HG02840 (cell line): ENCODE results near the gene VAV1.
"Not testable (repeated sequence)": the region's sequence is repeated elsewhere in the genome, so short reads cannot be mapped to it uniquely, and the experiment has no call there.

ENCODE experiments used
- ATAC-seq: cut with Tn5 transposase; IDR thresholded peaks from one replicate; pipeline ENCODE4 v1.9.1; 2021; ENCODE audit warnings: mild to moderate bottlenecking, moderate library complexity, moderate number of reproducible peaks; ENCODE audit not compliant: unreplicated experiment, low FRiP score

VAV1 gene

GRCh38 chr19:6736917-6737283 lies 35.6 kb upstream of the VAV1 start:
- ATAC-seq: no peak

DNA sequence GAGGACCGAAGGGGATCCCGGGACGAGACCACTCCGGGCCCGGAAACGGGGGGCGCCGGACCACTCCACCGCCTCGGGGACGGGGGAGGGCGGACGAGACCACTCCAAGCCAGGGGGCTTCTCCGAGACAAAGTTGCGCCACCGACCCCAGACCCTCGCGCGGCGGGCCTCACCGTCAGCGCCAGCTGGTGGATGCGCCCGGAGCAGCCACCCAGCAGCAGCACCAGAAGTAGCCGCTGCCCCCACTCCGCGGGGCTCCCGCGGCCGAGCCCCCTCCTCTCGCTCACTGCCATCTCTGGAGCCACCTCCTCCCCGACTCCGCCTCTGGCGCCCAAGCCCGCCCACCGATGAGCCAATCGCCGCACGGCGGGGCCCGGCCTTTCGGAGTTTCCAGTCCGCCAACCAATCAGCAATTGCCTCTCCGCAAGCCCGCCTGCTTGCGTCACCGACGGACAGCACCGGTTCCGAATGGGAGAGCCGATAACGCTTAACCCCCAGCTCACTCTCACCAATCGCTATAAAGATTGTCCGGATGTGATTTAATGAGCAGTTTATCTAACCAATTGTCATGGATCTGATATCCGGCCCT lies 35.1 kb upstream of the VAV1 start, which contains the start of gene GPR108:
Gene GPR108, minus strand, starts transcription at position 297 of the 589 bp plus-strand sequence. Its CDS starts 4 bp downstream, at position 293.
- ATAC-seq: peak; percentile 63

DNA sequence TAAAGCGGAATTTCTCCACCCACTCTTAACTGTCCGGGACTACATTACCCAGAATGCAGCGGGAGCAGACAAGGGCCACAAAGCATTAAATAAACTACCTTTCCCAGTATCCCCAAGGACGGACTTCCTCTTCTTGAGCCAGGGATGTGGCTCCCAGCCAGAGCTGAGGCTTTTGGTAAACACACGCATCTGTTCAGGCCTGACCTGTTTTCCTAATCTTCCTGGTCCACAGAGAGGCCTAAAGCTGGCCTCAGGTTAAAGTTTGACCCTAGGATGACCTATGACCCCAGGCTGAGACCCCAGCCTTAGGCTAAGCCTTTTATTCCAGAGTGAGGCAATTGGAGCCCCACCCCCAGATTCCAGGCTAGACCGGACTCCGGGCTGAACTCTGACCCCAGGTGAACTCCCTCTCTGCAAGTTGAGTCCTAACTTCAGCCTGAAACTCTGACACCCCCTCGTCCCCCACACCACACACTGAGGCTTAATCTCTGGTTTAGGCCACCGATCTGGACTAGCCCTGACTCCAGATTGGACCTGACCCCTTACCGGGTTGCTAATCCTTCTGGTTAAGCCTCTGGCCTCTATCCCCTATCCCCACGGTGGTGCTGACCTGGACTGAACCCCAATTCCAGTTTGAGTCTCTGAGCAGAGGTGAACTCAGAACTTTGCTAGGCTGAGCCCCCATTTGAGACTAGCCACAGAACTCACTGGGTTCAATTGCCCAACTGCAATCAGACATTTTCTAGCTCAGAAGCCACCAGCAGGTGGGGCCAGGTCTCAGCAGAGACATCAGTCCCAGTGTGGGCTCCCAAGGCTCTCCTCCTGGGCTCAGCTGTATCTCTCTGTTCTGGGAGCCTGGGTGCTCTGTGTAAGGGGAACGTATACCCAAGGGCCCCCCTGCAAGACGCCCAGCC lies 34.4 kb upstream of the VAV1 start:
- ATAC-seq: no peak

DNA sequence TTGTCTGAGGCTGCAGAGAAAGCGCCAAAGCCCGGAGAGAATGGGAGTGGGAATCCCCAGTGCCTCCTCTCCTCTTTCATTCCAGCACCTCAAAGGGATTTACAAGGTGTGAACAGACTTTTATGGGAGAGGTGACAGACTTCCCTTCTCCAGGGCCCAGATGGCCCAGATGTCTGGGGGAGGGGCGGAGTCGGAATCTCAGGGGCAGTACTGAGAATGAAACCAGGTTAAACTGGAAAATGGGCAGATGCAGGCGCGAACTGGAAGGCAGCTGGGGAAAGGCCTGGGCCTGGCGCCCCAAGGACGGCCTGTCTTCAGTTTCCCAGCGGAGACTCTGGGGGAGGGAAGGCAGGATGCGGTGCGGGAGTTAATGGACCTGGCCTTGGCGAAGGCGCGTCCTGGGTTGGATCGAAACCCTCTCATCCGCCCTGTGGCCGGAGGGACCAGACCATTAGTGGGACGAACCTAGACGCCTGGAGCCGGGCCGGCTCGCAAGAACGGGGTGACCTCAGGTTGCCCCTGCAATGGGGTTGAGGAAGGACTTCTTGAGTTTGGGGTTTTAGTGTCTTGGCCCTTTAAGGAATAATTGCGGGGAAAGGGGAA lies 33.6 kb upstream of the VAV1 start:
- no peak for ATAC-seq

GRCh38 chr19:6739390-6739882 lies 33.1 kb upstream of the VAV1 start, which contains the start of gene TRIP10:
Gene TRIP10, plus strand, starts transcription at chr19:6739680. Its CDS starts 82 bp downstream, at chr19:6739762.
- no peak for ATAC-seq

- ATAC-seq: no peak
These were observed 32.5 kb upstream of the VAV1 start for GRCh38 chr19:6739883-6740588.

DNA sequence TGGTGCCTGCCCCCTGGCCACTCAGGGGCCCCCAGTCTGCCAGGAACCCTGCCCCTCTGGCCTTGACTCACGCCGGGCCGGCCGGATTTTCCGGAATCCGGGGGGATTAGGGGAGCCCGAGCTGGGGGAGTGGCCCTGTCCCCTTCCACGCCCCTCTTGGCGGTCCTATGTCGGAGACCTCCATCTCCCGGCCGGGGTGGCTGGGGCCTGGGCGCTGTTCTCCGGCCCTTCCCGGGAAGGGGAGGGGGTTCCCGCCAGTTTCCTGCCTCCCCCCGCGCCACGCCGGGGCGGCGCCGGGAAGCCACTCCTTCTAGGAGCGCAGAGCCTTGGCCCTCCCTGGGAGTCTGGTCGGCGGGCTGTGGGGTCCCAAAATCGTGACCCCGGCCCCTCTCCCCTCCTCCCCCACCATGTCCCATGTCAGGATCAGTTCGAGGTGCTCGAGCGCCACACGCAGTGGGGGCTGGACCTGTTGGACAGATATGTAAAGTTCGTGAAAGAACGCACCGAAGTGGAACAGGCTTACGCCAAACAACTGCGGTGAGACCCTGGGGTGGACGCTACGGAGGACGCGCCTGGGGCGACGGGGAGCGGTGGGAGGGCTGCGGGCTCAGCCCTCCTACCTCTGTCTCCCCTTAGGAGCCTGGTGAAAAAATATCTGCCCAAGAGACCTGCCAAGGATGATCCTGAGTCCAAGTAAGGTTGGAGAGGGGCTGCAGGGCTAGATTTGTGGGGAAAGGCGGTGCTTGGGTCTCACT lies 31.7 kb upstream of the VAV1 start:
- no peak for ATAC-seq

DNA sequence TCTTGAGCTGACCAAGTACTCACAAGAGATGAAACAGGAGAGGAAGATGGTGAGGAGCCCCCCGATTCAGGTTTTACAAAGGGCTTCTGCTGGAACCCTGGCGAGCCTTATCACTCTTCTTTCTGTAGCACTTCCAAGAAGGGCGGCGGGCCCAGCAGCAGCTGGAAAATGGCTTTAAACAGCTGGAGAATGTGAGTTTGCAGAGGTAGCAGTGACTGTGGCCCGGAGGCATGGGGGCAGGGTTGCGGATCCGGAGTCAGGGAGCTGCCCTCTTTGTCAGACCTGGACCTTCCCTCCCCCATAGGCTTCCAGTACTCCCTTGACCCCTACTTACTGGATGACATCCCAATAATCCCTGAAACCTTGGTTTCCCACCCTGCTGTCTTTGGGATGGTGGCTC lies 29.4 kb upstream of the VAV1 start:
- no peak for ATAC-seq

GRCh38 chr19:6743714-6744380 lies 28.7 kb upstream of the VAV1 start:
- ATAC-seq: no peak

DNA sequence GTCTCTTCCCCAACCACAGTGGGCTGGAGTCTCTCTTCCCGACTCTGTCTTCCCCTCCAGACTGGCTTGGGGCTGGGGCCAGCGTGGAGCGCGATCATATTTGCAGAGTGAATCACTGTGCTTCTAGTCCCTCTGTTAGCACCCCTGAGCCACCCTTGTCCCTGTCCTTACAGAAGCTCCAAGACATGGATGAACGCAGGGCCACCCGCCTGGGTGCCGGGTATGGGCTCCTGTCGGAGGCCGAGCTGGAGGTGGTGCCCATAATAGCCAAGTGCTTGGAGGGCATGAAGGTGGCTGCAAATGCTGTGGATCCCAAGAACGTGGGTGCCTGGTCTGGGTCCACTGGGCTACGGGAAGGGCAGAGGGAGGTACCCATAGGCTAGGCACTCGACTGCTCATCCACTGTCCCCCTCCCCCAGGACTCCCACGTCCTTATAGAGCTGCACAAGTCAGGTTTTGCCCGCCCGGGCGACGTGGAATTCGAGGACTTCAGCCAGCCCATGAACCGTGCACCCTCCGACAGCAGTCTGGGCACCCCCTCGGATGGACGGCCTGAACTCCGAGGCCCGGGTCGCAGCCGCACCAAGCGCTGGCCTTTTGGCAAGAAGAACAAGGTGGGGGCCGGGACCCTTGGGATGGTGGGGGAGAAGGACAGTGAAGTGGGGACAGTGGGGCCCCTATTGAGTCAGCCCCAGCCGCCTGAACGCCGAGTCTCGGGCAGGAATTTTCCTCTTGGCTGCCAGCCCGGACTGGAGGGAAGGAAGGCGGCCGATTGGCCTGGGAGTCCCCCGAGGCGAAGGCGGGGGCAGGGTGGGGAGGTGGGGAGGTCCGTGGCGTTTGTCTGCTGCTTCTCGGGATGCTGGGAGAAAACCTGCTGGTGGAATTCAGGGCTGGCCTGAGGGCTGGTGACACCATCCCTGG lies 27.9 kb upstream of the VAV1 start:
- ATAC-seq: no peak

DNA sequence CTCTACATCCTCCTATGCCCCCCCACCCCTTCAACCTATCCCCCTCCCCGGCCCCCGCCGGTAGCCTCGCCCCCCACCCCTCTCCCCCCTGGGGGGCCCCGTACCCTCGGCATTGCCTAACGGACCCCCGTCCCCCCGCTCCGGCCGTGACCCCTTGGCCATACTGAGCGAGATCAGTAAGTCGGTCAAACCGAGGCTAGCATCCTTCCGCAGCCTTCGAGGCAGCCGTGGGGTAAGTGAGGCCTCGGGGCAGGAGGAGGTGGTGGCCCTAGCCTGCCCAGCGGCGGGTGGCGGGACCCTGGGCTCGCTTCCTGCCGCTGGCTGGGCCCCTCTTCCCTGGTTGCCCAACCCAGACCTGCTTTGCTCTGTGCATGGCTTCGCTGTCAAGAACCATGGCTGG lies 26.5 kb upstream of the VAV1 start:
- no peak for ATAC-seq

DNA sequence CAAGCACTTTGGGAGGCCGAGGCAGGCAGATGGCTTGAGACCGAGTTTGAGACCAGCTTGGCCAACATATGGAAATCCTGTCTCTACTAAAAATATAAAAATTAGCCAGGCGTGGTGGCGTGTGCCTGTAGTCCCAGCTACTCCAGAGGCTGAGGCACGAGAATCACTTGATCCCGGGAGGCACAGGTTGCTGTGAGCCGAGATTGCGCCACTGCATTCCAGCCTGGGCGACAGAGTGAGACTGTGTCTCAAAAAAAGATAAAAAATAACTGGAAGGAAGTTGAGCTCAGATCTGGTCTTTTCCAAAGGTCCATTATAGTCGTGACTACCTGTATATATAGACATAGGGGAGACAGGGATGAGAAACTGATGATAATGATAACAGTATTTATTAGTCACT lies 24.0 kb upstream of the VAV1 start:
- ATAC-seq: not testable (repeated sequence)

DNA sequence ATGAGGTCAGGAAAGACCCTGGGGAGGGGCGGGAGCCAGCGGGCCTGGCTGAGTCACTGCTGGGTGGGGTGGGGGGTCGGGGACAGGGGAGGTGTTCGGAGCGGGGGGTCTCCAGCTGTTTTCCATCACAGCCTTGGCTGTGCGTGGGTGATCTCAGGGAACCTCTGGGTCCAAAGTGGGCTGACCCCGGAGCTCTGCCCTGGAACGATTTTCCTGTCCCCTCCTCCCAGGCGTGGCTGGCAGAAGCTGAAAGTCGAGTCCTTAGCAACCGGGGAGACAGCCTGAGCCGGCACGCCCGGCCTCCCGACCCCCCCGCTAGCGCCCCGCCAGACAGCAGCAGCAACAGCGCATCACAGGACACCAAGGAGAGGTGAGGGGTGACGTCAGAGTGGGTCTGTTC lies 22.4 kb upstream of the VAV1 start:
- no peak for ATAC-seq

GRCh38 chr19:6751189-6751588 lies 21.3 kb upstream of the VAV1 start:
- ATAC-seq: no peak

GRCh38 chr19:6752256-6753177 lies 20.0 kb upstream of the VAV1 start:
- ATAC-seq: no peak

DNA sequence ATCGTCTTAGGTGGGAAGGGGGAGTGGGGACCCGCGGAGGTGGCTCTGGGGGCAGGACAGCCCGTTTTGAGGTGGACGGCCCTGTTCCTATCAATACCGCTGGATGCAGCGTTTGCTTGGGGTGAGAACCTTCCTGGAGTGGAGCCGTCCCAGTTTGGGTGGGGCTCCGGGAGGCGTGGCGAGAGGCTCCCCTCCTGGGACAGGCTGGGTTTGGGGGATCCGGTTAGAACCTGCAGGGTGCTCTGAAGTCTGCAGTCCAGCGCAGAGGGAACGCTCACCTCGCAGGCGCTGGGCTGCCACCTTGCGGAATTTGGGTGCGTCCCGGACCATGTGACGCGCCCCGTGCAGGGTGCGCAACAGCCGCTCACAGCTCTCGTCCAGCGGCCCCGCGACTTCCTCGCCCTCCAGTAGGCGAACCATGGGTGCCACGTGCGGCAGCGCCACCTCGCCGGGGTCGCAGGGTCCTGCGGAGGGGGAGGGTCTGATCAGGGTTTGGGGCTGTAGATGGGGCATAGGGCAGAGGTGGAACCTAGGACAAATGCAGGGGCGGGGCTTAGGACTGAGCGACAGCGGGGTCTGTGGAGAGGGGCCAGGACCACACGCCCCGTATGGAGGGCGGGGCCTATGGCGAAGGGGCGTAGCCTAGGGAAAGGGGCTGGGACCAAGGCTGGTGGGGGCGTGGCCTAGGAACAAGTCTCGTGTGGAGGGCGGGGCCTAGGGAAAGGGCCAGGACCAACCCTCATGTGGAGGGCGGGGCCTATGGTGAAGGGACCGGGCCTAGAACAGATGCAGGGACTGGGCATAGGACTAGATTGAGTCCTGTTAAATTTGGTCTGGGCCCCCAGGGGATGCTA lies 19.1 kb upstream of the VAV1 start:
- peak; percentile 64 for ATAC-seq
